Testis (tissue), 2 donors: Measurements from ENCODE around the gene CLIC4.

Source experiments
- POLR2A ChIP-seq: fragments of 450-650 bp; IDR thresholded peaks from one replicate; pipeline ENCODE4 v1.6.1; 2017; ENCODE audit warnings: antibody characterized with exemption, mild to moderate bottlenecking, moderate library complexity
- TF ChIP-seq, protein P1 (sequence below), 3 experiments: fragments of 450-650 bp in 2 of 3; fragments of 200-600 bp in 1 of 3; sonication (generic) in 1 of 3; IDR thresholded peaks; one replicate each; pipeline ENCODE4 v1.5.1; 2016 to 2019; ENCODE audit warnings: antibody characterized with exemption in 3 of 3, mild to moderate bottlenecking in 2 of 3, moderate library complexity in 1 of 3

DNA sequence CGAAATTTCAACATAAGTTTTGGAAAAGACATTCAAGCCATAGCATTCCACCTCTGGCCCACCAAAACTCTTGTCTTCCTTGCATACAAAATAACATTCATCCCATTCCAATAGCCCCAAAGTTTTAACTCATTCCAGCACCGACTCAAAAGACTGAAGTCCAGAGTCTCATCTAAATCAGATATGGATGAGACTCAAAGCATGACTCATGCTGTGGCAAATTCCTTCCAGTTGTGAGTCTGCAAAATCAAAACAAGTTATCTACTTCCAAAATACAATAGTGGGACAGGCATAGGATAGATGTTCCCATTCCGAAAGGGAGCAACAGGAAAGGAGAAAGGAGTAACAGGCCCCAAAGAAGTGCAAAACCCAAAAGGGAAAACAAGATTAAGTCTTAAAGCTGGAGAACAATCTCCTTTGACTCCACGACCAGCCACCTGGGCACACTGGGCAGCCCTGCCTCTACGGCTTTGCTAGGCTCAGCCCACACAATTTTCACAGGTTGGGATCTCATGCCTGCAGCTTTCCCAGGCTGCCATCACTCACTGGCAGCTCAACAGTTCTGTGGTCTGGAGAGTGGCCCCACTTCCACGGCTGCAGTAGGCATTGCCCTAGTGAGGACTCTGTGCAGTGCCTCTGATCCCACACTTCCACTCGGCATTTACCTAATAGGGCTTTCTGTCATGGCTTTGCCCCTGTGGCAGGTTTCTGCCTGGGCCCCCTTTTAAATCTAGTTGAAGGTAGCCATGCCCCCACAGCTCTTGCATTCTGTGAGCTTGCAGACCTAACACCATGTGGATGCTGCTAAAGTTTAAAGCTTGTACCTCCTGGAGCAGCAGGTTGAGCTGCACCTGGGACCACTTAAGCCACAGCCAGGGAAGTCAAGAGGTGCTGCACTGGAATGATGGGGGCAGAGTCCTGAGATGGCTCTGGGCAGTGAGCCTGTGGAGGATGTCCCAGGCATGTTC lies 133.8 kb downstream of the CLIC4 start:
- TF ChIP-seq, protein P1, sequence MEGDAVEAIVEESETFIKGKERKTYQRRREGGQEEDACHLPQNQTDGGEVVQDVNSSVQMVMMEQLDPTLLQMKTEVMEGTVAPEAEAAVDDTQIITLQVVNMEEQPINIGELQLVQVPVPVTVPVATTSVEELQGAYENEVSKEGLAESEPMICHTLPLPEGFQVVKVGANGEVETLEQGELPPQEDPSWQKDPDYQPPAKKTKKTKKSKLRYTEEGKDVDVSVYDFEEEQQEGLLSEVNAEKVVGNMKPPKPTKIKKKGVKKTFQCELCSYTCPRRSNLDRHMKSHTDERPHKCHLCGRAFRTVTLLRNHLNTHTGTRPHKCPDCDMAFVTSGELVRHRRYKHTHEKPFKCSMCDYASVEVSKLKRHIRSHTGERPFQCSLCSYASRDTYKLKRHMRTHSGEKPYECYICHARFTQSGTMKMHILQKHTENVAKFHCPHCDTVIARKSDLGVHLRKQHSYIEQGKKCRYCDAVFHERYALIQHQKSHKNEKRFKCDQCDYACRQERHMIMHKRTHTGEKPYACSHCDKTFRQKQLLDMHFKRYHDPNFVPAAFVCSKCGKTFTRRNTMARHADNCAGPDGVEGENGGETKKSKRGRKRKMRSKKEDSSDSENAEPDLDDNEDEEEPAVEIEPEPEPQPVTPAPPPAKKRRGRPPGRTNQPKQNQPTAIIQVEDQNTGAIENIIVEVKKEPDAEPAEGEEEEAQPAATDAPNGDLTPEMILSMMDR (IDR thresholded peaks at IDR 0.05) = no peak
- no peak for TF ChIP-seq POLR2A
